DMS 273 treated with DMSO at 0.1 percent for 48 hours (cell line): ENCODE results near the gene SPARC.
A peak's percentile ranks its signal among the peaks of the same experiment; 100 is the strongest.
"Not testable (repeated sequence)": the region's sequence is repeated elsewhere in the genome, so short reads cannot be mapped to it uniquely, and the experiment has no call there.

Source experiments
- DNase-seq: peaks from one replicate; lab custom pipeline; 2025; lab: John Stamatoyannopoulos, UW

Gene SPARC

GRCh38 chr5:151686674-151687407, at the start of gene SPARC:
Gene SPARC, minus strand, starts transcription at chr5:151686915. Its CDS starts 10,727 bp downstream, at chr5:151676188.
- peak; percentile 54 for DNase-seq

GRCh38 chr5:151735646-151736045, 48.9 kb upstream of the SPARC start:
- DNase-seq = no peak

DNA sequence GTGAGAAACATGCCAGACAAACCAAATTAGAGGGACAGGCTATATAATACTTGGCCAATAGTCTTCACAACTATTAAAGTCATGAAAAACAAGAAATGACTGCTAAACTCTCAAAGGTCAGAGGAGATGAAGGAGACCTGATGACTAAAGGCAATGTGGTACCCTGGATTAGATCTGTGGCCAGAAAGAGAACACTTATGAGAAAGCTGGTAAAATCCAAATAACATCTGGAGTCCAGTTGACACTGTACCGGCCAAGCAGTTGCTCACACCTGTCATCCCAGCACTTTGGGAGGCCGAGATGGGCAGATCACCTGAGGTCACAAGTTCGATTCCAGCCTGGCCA, 47.3 kb upstream of the SPARC start:
- DNase-seq = no peak

DNA sequence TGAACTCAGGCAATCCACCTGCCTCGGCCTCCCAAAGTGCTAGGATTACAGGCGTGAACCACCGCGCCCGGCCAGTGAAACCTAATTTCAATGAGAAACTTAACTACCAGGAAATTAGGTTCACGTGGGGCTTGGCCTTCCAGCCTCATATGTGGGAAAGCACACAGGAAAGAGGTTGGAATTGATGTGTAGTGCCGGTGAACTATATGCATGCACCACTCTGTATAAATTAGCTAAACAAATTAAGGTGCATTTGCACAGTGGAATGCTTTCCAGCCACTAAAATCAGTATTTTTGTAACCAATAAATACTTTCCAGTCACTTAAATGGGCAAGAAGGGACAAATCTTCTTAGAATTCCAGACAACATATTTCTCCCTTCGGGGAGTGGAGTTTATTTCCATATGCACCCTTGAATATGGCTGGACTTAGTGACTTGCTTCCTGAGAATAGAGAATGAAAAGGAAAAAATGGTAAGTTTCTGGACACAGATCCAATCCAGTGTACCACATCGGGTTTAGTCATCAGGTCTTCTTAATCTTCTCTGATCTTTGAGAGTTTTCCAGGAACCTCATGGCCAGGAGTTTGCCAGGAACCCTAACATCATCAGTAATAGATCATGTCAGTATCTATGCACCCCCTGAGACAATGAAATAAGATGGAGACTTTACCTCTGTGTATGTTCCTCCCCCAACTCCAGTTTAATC, 46.8 kb upstream of the SPARC start:
- DNase-seq = no peak

DNA sequence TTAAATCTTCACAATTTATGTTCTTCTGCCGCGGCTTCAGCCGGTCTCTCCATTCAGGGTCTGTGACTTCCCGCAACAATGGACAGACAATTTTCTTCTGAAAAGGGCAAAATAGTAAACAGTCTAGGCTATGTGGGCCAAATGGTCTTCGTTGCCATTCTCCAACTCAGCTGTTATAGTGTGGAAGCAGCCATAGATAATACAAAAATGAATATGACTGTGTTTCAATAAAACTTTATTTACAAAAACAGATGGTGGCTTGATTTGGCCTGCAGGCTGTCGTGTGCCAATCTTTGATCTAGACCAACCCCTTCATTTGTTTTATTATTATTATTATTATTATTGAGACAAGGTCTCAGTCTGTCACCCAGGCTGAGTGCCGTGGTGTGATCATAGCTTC, 43.7 kb upstream of the SPARC start:
- DNase-seq = no peak

- DNase-seq = not testable (repeated sequence)
Observed at GRCh38 chr5:151729597-151729996, 42.9 kb upstream of the SPARC start.

DNA sequence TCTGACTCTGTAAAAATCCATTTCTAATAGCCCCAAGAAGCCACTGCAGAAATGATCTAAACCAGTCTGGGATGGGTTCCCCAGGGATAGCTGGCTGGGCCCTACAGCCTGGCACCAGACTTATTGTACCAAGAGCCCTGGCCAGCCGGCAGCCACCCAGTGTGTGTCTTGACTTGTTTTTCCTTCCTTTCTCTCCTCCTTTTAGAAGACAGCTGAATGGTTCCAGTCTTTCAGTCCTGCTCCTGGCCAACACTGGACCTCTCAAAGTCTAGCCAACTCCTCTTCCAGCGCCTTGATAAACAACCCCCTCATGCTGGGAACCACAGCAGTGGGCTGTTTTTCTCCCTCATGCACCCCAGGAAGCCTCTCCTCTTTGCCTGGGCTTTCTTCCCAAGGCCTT, 37.6 kb upstream of the SPARC start:
- no peak for DNase-seq

- no peak for DNase-seq
Observed at GRCh38 chr5:151722546-151722945, 35.8 kb upstream of the SPARC start.

DNA sequence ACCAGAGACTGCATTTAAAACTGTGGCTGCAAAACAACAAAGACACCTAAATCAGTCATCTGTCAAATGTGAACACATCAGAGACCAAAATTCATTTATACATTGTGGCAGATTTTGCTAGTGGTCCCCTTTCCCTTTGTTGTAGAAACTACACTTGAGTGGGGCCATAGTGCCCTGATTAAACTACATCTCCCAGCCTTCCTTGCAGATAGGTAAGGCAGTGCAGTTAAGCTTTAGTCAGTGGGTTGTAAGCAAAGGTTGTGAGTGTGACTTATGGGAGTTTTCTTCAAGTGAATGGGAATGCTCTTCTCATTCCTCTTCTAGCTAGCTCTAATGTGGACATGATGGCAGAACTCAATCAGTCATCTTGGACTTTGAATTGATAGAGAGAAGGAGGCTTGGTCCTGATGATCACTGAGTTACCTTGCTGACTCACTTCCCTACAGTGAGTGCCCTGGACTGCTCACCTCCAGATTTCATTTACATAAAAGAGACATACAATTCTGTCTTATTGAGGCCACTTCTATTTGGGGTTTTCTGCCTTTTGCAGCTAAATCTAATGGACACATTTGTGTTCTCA, 35.2 kb upstream of the SPARC start:
- no peak for DNase-seq

DNA sequence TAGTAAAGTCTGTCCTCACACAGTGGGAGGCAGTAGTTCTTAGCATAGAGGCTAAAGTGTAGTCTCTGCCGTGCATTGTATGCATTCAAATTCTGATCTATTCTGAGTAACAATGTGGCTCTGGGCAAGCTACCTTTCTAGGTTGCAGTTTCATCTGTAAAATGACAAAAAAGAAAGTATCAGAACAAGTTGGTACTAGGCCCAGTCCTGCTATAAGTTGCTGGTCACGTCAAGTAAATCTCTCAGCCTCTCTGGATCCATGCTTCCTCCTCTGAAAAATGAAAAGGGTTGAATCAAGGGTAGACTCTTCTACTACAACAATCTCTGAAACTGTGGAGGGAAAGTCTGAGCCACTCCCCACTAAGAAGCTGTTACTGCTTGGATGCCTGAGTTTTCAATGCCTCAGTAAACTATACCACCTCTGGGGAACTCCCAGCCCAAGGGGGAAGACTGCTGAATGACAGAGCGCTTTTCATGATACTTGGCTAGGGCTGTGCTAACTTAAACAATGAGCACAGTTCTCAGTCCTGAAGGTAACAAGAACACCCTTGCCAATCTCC, 34.5 kb upstream of the SPARC start:
- no peak for DNase-seq

DNA sequence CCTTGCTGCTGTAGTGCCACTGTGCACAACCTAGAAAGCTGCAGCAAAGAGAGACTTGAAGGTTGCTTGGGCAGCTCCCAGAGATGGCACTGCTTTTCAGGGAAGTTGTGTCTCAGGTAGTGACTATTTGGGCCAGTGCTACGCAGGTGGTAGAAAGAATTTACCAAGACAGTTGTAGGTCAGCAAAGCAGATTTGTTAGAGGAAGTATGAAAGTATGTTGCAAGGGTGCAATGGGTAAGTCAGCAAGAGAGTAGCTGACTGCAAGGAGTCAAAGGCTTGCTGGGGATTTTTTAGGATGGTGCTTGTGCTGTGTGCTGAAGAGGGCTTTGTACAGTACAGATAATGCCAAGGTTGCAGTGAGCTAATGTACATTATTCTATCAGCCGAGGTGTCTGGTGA, 33.5 kb upstream of the SPARC start:
- DNase-seq = no peak

- no peak for DNase-seq
Observed at GRCh38 chr5:151719228-151720000, 32.7 kb upstream of the SPARC start.

DNA sequence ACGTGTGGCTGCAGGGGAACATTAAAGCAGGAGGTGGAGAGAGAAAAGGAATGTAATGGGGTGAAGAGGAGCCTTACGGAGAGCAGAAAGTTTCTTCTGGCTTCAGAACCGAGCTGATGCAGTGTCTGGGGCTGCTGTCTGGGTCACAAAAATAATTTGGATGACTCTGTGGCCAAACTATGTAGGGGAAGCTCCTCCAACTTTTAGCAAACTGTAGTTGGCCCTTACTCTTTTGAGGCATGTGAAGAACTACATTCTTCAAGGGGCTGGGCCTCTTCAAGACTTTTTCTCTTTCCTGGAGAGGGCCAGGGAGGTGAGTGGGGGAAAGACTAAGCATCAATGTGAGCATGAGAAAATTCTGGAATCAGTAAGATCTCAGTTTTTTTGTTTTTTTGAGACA, 31.9 kb upstream of the SPARC start:
- DNase-seq = no peak

DNA sequence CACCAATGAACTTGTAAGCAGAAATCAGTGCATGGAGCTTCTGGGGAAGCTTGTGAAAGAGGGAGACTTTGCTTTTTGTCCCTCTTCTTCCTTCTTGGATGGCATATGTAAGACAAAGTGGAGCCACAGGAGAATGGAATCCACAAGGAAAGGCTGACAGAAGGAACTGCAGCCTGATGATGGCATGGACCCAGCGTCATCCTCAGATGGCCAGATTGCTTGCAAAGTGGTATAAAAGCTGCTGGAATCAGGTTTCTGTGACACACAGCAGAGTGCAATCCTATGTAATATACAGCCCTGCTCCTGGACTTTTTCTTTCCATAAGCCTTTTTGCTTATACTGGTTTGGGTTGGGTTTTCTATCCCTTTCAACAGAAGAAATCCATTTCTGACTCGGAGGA, 31.4 kb upstream of the SPARC start:
- no peak for DNase-seq

DNA sequence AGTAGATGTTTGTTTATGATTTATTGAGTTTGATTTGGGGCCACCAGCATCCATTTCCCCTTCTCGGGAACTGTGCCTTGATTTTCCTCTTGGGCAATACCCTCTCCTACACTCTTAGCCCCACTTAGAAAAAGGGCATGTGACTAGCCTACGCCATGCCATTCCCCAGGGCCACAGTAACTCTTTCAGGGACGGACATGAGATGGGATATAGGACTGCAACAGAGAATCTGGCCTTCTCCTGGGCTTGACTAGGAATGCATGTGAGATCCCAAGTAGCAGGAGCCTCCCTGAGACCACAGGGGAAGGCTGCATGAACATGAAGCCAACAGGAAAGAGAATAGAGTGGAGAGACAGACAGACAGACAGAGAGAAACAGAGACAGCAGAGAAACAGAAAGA, 30.7 kb upstream of the SPARC start:
- no peak for DNase-seq

DNA sequence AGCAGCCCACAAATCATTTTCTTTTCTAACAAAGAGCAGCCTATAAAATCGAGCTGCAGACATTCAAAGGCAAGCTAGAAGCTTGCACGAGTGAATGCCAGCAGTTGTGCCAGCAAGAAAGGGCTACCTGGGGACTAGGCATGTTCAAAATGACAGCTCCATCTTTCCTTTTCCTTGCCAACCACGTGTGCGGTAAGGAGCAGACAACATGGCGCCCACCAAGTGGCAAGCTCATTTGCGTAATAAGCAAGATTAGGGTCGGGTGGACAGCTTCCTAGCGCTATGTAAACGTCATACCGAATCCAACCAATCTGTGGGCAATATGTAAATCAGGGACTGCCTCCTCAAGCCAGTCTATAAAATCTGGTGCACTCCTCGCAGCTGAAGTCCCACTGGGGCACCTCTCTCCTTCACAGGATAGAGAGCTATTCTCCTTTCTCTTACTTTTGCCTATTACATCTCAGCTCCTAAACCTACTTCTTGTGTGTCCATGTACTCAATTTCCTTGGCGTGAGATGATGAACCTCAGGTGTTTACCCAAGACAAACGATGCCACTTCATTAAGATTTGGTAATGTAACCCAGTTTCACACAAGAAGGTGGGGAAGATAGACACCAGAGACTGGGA, 22.5 kb upstream of the SPARC start:
- no peak for DNase-seq

GRCh38 chr5:151708126-151708525, 21.4 kb upstream of the SPARC start:
- DNase-seq = no peak

DNA sequence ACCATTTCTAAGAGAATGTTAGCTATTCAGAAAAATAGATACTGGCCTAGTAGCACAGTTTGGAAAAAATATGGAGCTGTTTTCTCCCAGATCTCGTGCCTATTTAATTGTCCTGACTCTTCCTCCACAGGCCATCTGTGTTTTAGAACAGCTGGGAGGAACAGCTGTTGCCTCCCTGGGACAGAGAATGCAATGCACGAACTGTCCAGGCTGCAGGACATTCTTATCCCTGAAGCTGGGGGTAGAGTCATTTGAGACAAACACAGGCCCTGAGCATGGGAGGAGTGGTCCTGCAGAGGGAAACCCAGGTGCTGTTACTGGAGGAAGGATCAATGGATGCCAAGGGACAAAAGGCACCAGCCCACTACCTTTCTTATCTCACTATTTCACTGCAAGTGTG, 20.9 kb upstream of the SPARC start:
- DNase-seq = peak; percentile 67

DNA sequence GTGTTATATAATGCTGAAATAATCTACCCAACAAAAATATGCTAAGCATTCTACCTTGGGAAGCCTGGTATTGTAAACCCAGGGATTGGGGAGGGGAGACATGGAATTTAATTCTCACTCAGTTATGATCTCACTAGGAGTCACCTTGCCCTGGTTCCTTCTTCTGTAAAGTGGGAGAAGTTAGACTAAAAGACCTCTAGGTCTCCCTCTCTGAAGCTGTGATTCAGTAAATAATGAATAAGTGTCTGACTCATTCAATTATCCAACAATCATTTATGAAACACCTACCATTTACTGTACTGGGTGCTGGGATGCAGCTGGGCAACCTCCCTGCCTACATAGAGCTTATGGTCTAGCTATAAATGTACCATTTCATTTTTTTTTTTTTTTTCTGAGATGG, 20.2 kb upstream of the SPARC start:
- no peak for DNase-seq

- DNase-seq = no peak
Observed at GRCh38 chr5:151703780-151704179, 17.1 kb upstream of the SPARC start.

GRCh38 chr5:151703227-151703626, 16.5 kb upstream of the SPARC start:
- peak; percentile 44 for DNase-seq

DNA sequence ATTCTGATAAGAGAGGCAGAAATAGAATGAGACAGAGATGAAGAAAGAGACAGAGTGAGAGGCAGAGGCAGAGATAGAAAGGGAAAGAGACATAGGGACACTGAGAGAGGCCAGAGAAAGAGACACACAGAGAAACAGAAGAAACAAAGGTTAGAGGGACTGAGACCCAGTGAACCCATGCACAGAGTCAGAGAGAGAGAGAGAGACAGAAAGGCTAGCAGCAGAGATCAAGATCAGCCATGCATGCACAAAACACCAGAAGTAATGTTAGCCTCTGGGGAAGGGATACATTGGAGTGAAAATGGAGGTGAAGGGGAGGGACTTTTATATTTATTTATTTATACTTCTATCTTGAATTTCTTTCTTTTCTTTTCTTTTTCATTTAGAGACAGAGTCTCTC, 14.1 kb upstream of the SPARC start:
- no peak for DNase-seq
